ENCODE results near the gene SMIM12.

- TF ChIP-seq CTCF (IDR thresholded peaks at IDR 0.05; ENCODE audit: borderline replicate concordance, extremely low read depth, low read length, poor library complexity, severe bottlenecking) (no peak), EZH2 (IDR thresholded peaks at IDR 0.05; ENCODE audit: borderline replicate concordance, low read depth, low read length, severe bottlenecking) (no peak)
These were observed 14.9 kb upstream of the SMIM12 start for GRCh38 chr1:34874296-34874952.

Measured in DND-41 (cell line).